Chondrocyte (in vitro differentiated cells): ENCODE results near the gene BAD. TPM values are rescaled to one million over a fixed set of nuclear protein-coding genes. Genes with fewer than 3 reads are reported as not detected.

Experiments
- DNase-seq: peaks from one replicate; pipeline ENCODE4 v3.0.0; 2021; ENCODE audit warnings: mixed read lengths, low spot score
- H3K27ac Mint-ChIP-seq: one replicate; pipeline ENCODE4 v1.8.0; 2021; ENCODE audit warnings: mild to moderate bottlenecking, moderate library complexity, mixed read lengths; ENCODE audit not compliant: unreplicated experiment
- H3K27me3 Mint-ChIP-seq: 2 replicates; pipeline ENCODE4 v1.8.0; 2021; ENCODE audit warnings: low read depth, mixed read lengths
- H3K36me3 Mint-ChIP-seq: 2 replicates; pipeline ENCODE4 v1.8.0; 2021; ENCODE audit warnings: low read depth, mixed read lengths
- H3K4me1 Mint-ChIP-seq: 2 replicates; pipeline ENCODE4 v1.8.0; 2021; ENCODE audit warnings: low read depth, mild to moderate bottlenecking, mixed read lengths
- H3K4me3 Mint-ChIP-seq: one replicate; pipeline ENCODE4 v1.8.0; 2021; ENCODE audit warnings: mild to moderate bottlenecking, moderate library complexity, mixed read lengths; ENCODE audit not compliant: unreplicated experiment
- H3K9me3 Mint-ChIP-seq: 2 replicates; pipeline ENCODE4 v1.8.0; 2021; ENCODE audit warnings: low read depth, mixed read lengths
- CTCF ChIP-seq: fragments of 200-600 bp; sonication (generic); IDR thresholded peaks from 2 replicates; pipeline ENCODE4 v1.5.0; 2021; ENCODE audit warnings: antibody characterized with exemption, mild to moderate bottlenecking, moderate library complexity
- total RNA-seq: library from RNA; stranded (reverse); gene quantifications from 3 replicates; pipeline ENCODE4 v1.2.1, GENCODE V29; 2021

BAD gene
- total RNA-seq, 1 donor from 2014 or later: 56.8 TPM

GRCh38 chr11:64283092-64283491 lies 1.4 kb downstream of the BAD start:
- peak overlapping the region; percentile 12 for H3K27ac Mint-ChIP-seq
- TF ChIP-seq CTCF: no peak
- peaks cover 12% of the 10 kb centered on the region for H3K36me3 Mint-ChIP-seq
- H3K9me3 Mint-ChIP-seq: no peaks in the 10 kb centered on the region
- DNase-seq: no peak
- peaks cover 26% of the 10 kb centered on the region for H3K4me1 Mint-ChIP-seq
- no peaks in the 10 kb centered on the region for H3K27me3 Mint-ChIP-seq
- H3K4me3 Mint-ChIP-seq: peak overlapping the region; percentile 80

GRCh38 chr11:64281957-64282770 lies 2.3 kb downstream of the BAD start:
- Mint-ChIP-seq H3K27me3 (no peaks in the 10 kb centered on the region), H3K9me3 (no peaks in the 10 kb centered on the region), H3K4me1 (peaks cover 26% of the 10 kb centered on the region), H3K27ac (peak overlapping the region; percentile 5), H3K36me3 (peaks cover 12% of the 10 kb centered on the region), H3K4me3 (no peak overlapping the region)
- no peak for TF ChIP-seq CTCF
- no peak for DNase-seq

- no peak for TF ChIP-seq CTCF
- H3K9me3 Mint-ChIP-seq: no peaks in the 10 kb centered on the region
- no peaks in the 10 kb centered on the region for H3K27me3 Mint-ChIP-seq
- DNase-seq: peak; percentile 79
- peaks cover 18% of the 10 kb centered on the region for H3K4me1 Mint-ChIP-seq
- H3K4me3 Mint-ChIP-seq: no peak overlapping the region
- peaks cover 12% of the 10 kb centered on the region for H3K36me3 Mint-ChIP-seq
- H3K27ac Mint-ChIP-seq: no peak overlapping the region
Observed at GRCh38 chr11:64278576-64279190, 5.8 kb downstream of the BAD start.

GRCh38 chr11:64276653-64277431 lies 7.6 kb downstream of the BAD start:
- peaks cover 17% of the 10 kb centered on the region for H3K4me1 Mint-ChIP-seq
- H3K27ac Mint-ChIP-seq: peak overlapping the region; percentile 85
- no peak for TF ChIP-seq CTCF
- H3K36me3 Mint-ChIP-seq: peaks cover 11% of the 10 kb centered on the region
- peak; percentile 92 for DNase-seq
- no peaks in the 10 kb centered on the region for H3K27me3 Mint-ChIP-seq
- H3K9me3 Mint-ChIP-seq: no peaks in the 10 kb centered on the region
- H3K4me3 Mint-ChIP-seq: no peak overlapping the region

- TF ChIP-seq CTCF: no peak
- H3K4me3 Mint-ChIP-seq: no peak overlapping the region
- H3K27ac Mint-ChIP-seq: no peak overlapping the region
- no peak for DNase-seq
- H3K9me3 Mint-ChIP-seq: no peaks in the 10 kb centered on the region
- H3K4me1 Mint-ChIP-seq: peaks cover 19% of the 10 kb centered on the region
- H3K36me3 Mint-ChIP-seq: peaks cover 6% of the 10 kb centered on the region
- H3K27me3 Mint-ChIP-seq: no peaks in the 10 kb centered on the region
Observed at GRCh38 chr11:64275841-64276240, 8.6 kb downstream of the BAD start.
